MCF 10A (cell line): Measurements from ENCODE around the gene RNF133. TPM values are rescaled to one million over a fixed set of nuclear protein-coding genes. Genes with fewer than 3 reads are reported as not detected.

Source experiments
- BruUV-seq: library from RNA; stranded (reverse); fragments of 400-500 nt; replicated peaks from 2 replicates; lab custom pipeline; 2021; lab: Mats Ljungman, UMichigan
- CTCF ChIA-PET: fragments of 300-600 bp; sonication (Branson Sonifier 250); formaldehyde crosslinking; extraction: SDS; loops from one replicate; lab custom pipeline; 2021; ENCODE audit warnings: antibody characterized with exemption, inconsistent platforms; lab: Yijun Ruan, JAX
- POLR2A ChIA-PET: fragments of 300-600, 350-650 bp; sonication (Branson Sonifier 250); formaldehyde crosslinking; extraction: SDS; loops from one replicate; lab custom pipeline; 2020; ENCODE audit warnings: antibody characterized with exemption, inconsistent platforms; lab: Yijun Ruan, JAX
- DNase-seq: peaks from one replicate; pipeline ENCODE4 v3.0.0-alpha.2; 2018; ENCODE audit not compliant: unreplicated experiment
- H3K27ac Mint-ChIP-seq: one replicate; pipeline ENCODE4 v1.8.0; 2022; ENCODE audit warnings: mild to moderate bottlenecking, low read depth, mixed read lengths; ENCODE audit not compliant: unreplicated experiment
- H3K27me3 Mint-ChIP-seq: one replicate; pipeline ENCODE4 v1.8.0; 2022; ENCODE audit warnings: mixed read lengths; ENCODE audit not compliant: insufficient read depth, unreplicated experiment
- H3K36me3 Mint-ChIP-seq: one replicate; pipeline ENCODE4 v1.8.0; 2022; ENCODE audit warnings: mild to moderate bottlenecking, moderate library complexity, mixed read lengths; ENCODE audit not compliant: insufficient read depth, unreplicated experiment
- H3K4me1 Mint-ChIP-seq: one replicate; pipeline ENCODE4 v1.8.0; 2022; ENCODE audit warnings: mixed read lengths; ENCODE audit not compliant: insufficient read depth, unreplicated experiment
- H3K4me3 Mint-ChIP-seq: one replicate; pipeline ENCODE4 v1.8.0; 2022; ENCODE audit warnings: mild to moderate bottlenecking, moderate library complexity, mixed read lengths; ENCODE audit not compliant: unreplicated experiment
- H3K9me3 Mint-ChIP-seq: one replicate; pipeline ENCODE4 v1.8.0; 2022; ENCODE audit warnings: mixed read lengths; ENCODE audit not compliant: unreplicated experiment
- CTCF ChIP-seq: fragments of 200-600 bp; IDR thresholded peaks from one replicate; pipeline ENCODE4 v1.8.0; 2022; ENCODE audit warnings: antibody characterized with exemption, mild to moderate bottlenecking; ENCODE audit not compliant: unreplicated experiment
- intact Hi-C: fragments of 100-400 bp; cut with micrococcal nuclease; formaldehyde crosslinking; loops from 2 replicates; pipeline ENCODE4 v1.14.1; 2022
- total RNA-seq: library from RNA; stranded (reverse); gene quantifications from 2 replicates; pipeline ENCODE4 v1.2.3, GENCODE V29; 2022

The RNF133 gene
- total RNA-seq, 1 experiment from 2014 or later: 0.70 TPM

GRCh38 chr7:122715183-122715582 is 16.3 kb upstream of the RNF133 start:
- no peak for DNase-seq
- Mint-ChIP-seq H3K27me3 (no peaks in the 10 kb centered on the region), H3K36me3 (no peaks in the 10 kb centered on the region), H3K4me1 (no peaks in the 10 kb centered on the region), H3K27ac (no peak overlapping the region), H3K4me3 (no peak overlapping the region), H3K9me3 (no peaks in the 10 kb centered on the region)
- ChIA-PET POLR2A (no interaction called here), CTCF (interaction anchor here (0.6 kb wide), 1 partner anchor 92 kb away, joined by 3 read pairs; no protein-coding TSS in a partner anchor)
- TF ChIP-seq CTCF: no peak
- intact Hi-C loops: no loop called here
- BruUV-seq: no TSS peak

GRCh38 chr7:122710916-122711315 is 12.0 kb upstream of the RNF133 start:
- H3K27me3 Mint-ChIP-seq: no peaks in the 10 kb centered on the region
- no peak overlapping the region for H3K4me3 Mint-ChIP-seq
- DNase-seq: no peak
- no peak for TF ChIP-seq CTCF
- no TSS peak for BruUV-seq
- no peak overlapping the region for H3K27ac Mint-ChIP-seq
- ChIA-PET POLR2A (no interaction called here), CTCF (no interaction called here)
- H3K4me1 Mint-ChIP-seq: no peaks in the 10 kb centered on the region
- H3K36me3 Mint-ChIP-seq: no peaks in the 10 kb centered on the region
- intact Hi-C loops: no loop called here
- H3K9me3 Mint-ChIP-seq: no peaks in the 10 kb centered on the region

DNA sequence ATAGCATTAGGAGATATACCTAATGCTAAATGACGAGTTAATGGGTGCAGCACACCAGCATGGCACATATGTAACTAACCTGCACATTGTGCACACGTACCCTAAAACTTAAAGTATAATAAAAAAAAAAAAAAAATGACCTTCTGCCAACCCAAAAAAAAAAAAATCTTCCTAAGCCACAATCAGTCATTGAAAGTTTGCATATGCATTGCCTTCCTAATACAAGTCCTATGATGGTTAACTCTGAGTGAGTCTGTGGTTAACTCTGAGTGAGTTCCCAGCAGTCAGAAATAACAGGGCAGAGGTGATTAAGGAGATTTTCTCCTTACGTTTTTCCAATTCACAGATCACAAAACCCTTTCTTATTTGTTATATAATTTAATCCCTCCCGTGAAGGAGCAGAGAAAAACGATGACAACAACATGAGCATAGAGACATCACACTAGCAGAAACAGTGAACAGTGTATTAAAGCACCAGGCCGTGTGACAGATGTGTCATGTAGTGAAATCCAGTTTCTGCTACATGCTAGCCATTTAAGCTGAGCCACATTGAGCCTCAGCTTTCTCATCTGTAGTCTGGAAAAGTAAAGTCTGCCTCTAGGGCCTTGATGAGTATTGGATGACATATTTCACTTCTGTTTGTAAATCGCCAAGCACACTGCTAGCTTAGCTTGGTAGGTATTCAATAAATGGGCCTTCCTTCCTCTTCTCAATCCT is 11.2 kb upstream of the RNF133 start:
- TF ChIP-seq CTCF: no peak
- POLR2A ChIA-PET: no interaction called here
- Mint-ChIP-seq H3K4me3 (no peak overlapping the region), H3K4me1 (no peaks in the 10 kb centered on the region), H3K36me3 (no peaks in the 10 kb centered on the region), H3K27ac (no peak overlapping the region), H3K9me3 (no peaks in the 10 kb centered on the region), H3K27me3 (no peaks in the 10 kb centered on the region)
- CTCF ChIA-PET: no interaction called here
- DNase-seq: no peak
- intact Hi-C loops: no loop called here
- no TSS peak for BruUV-seq

DNA sequence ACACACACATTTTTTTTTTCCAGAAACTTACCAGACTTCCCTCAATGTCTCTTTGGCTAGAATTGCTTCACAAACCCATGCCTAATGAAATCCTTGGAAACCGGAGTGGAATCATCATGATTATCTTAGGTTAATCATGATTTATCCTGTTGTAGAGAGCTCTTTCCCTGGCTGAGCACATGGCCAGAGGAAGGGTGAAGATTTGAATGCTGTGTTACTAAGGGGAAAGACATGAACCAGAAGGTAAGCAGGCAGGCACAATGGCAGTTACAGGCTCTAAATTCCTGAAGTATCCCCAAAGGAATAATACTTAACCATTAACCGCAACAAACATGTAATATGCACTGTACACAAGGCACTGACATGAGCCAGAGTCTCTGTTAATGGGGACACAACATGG is 7.9 kb upstream of the RNF133 start:
- H3K4me1 Mint-ChIP-seq: no peaks in the 10 kb centered on the region
- no peak overlapping the region for H3K27ac Mint-ChIP-seq
- TF ChIP-seq CTCF: no peak
- POLR2A ChIA-PET: no interaction called here
- no peaks in the 10 kb centered on the region for H3K36me3 Mint-ChIP-seq
- DNase-seq: no peak
- H3K9me3 Mint-ChIP-seq: no peaks in the 10 kb centered on the region
- H3K27me3 Mint-ChIP-seq: no peaks in the 10 kb centered on the region
- intact Hi-C loops: no loop called here
- no TSS peak for BruUV-seq
- no peak overlapping the region for H3K4me3 Mint-ChIP-seq
- CTCF ChIA-PET: no interaction called here
